ENCODE data around the gene PRKN. TPM values are rescaled to one million over a fixed set of nuclear protein-coding genes. Genes with fewer than 3 reads are reported as not detected.

The PRKN gene
- total RNA-seq, 4 donors from 2014 or later = 5.5 to 17.9 (median 6.8) TPM

GRCh38 chr6:161445021-161445799 is 1282.4 kb downstream of the PRKN start:
- Histone ChIP-seq H3K36me3 (no peaks in the 10 kb centered on the region), H3K4me3 (no peak overlapping the region), H3K9me3 (no peaks in the 10 kb centered on the region), H3K27ac (peak overlapping the region in 2 of 4 donors; percentile 49 to 57), H3K4me1 (peaks cover 0 to 18% (median 0%) of the 10 kb centered on the region in 4 donors), H3K27me3 (no peaks in the 10 kb centered on the region)
- TF ChIP-seq CTCF (IDR thresholded peaks at IDR 0.05) (no peak), EP300 (IDR thresholded peaks at IDR 0.05) (no peak), POLR2A (IDR thresholded peaks at IDR 0.05) (no peak)
- 68% methylated on average over 18 to 20 of the region's 20 CpGs for WGBS, 2 donors
- DNase-seq (ENCODE audit: low spot score in 2 of 2) = no peak

- 72 to 75% methylated on average over 15 of the region's 15 CpGs for WGBS, 2 donors
- peak in 1 of 5 experiments; percentile 10 for TF ChIP-seq CTCF (IDR thresholded peaks at IDR 0.05)
- no peak for TF ChIP-seq EP300 (IDR thresholded peaks at IDR 0.05)
- H3K27ac ChIP-seq = peak overlapping the region in 1 of 4 donors; percentile 49
These were observed 1283.1 kb downstream of the PRKN start for GRCh38 chr6:161444464-161444863.

GRCh38 chr6:161443848-161444247 is 1283.7 kb downstream of the PRKN start:
- no peaks in the 10 kb centered on the region for H3K36me3 ChIP-seq
- peaks cover 0 to 23% (median 0%) of the 10 kb centered on the region in 4 donors for H3K4me1 ChIP-seq
- 56 to 66% methylated on average over 8 of the region's 8 CpGs for WGBS, 2 donors
- H3K9me3 ChIP-seq = no peaks in the 10 kb centered on the region
- TF ChIP-seq CTCF (IDR thresholded peaks at IDR 0.05) = no peak
- TF ChIP-seq POLR2A (IDR thresholded peaks at IDR 0.05) = no peak
- no peak for TF ChIP-seq EP300 (IDR thresholded peaks at IDR 0.05)
- DNase-seq (ENCODE audit: low spot score in 2 of 2) = no peak
- no peak overlapping the region for H3K27ac ChIP-seq
- no peak overlapping the region for H3K4me3 ChIP-seq
- no peaks in the 10 kb centered on the region for H3K27me3 ChIP-seq

More at GRCh38 chr6:161444464-161444863, 1283.1 kb downstream of the PRKN start:
- DNase-seq (ENCODE audit: low spot score in 2 of 2) = no peak
- Histone ChIP-seq H3K4me3 (no peak overlapping the region), H3K9me3 (no peaks in the 10 kb centered on the region), H3K4me1 (peaks cover 0 to 18% (median 0%) of the 10 kb centered on the region in 4 donors), H3K27me3 (no peaks in the 10 kb centered on the region), H3K36me3 (no peaks in the 10 kb centered on the region)

- no peak overlapping the region for H3K4me3 ChIP-seq
- no peaks in the 10 kb centered on the region for H3K27me3 ChIP-seq
- no peaks in the 10 kb centered on the region for H3K9me3 ChIP-seq
- H3K27ac ChIP-seq = no peak overlapping the region
- no peak for TF ChIP-seq EP300 (IDR thresholded peaks at IDR 0.05)
- TF ChIP-seq POLR2A (IDR thresholded peaks at IDR 0.05) = no peak
- TF ChIP-seq CTCF (IDR thresholded peaks at IDR 0.05) = no peak
- no peaks in the 10 kb centered on the region for H3K36me3 ChIP-seq
- peaks cover 0 to 27% (median 0%) of the 10 kb centered on the region in 4 donors for H3K4me1 ChIP-seq
- WGBS, 2 donors = 85 to 87% methylated on average over 15 of the region's 15 CpGs
- no peak for DNase-seq (ENCODE audit: low spot score in 2 of 2)
These were observed 1285.1 kb downstream of the PRKN start for GRCh38 chr6:161442420-161442819.

- no peak overlapping the region for H3K4me3 ChIP-seq
- DNase-seq (ENCODE audit: low spot score in 2 of 2) = no peak
- no peaks in the 10 kb centered on the region for H3K9me3 ChIP-seq
- no peaks in the 10 kb centered on the region for H3K27me3 ChIP-seq
- no peak overlapping the region for H3K27ac ChIP-seq
- H3K36me3 ChIP-seq = no peaks in the 10 kb centered on the region
- 80 to 85% methylated on average over 4 of the region's 4 CpGs for WGBS, 2 donors
- peaks cover 0 to 36% (median 2%) of the 10 kb centered on the region in 4 donors for H3K4me1 ChIP-seq
- TF ChIP-seq EP300 (IDR thresholded peaks at IDR 0.05) (no peak), CTCF (IDR thresholded peaks at IDR 0.05) (no peak), POLR2A (IDR thresholded peaks at IDR 0.05) (no peak)
These were observed 1287.3 kb downstream of the PRKN start for GRCh38 chr6:161440299-161440698.

Measured in tibial nerve (tissue), 4 donors.